ENCODE results near the gene CALML4. TPM values are rescaled to one million over a fixed set of nuclear protein-coding genes. Genes with fewer than 3 reads are reported as not detected.

The CALML4 gene
- total RNA-seq, 1 donor from 2014 or later = 9.4 TPM

DNA sequence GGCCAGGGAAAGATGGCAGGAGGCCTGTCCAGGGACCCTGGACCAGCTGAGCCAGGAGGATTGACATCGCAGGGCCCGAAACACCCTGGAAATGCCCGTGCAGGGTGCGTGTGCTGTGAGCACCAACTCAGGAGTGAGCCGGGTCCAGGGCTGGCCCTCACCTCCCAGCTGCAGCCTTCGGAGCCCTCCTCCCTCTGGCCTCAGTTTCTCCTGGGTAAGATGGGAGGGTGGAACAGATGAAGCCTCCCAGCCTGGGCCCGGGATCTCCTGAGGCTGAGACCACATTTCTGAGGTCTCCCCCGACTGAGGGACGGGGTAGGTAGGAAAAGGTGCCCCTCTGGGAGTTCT is 5.3 kb upstream of the CALML4 start:
- Mint-ChIP-seq H3K4me3 (no peak overlapping the region), H3K9me3 (no peaks in the 10 kb centered on the region), H3K27me3 (no peaks in the 10 kb centered on the region), H3K36me3 (peaks cover 4% of the 10 kb centered on the region), H3K4me1 (ENCODE audit: unreplicated experiment) (peaks cover 10% of the 10 kb centered on the region), H3K27ac (no peak overlapping the region)
- TF ChIP-seq, protein P1, sequence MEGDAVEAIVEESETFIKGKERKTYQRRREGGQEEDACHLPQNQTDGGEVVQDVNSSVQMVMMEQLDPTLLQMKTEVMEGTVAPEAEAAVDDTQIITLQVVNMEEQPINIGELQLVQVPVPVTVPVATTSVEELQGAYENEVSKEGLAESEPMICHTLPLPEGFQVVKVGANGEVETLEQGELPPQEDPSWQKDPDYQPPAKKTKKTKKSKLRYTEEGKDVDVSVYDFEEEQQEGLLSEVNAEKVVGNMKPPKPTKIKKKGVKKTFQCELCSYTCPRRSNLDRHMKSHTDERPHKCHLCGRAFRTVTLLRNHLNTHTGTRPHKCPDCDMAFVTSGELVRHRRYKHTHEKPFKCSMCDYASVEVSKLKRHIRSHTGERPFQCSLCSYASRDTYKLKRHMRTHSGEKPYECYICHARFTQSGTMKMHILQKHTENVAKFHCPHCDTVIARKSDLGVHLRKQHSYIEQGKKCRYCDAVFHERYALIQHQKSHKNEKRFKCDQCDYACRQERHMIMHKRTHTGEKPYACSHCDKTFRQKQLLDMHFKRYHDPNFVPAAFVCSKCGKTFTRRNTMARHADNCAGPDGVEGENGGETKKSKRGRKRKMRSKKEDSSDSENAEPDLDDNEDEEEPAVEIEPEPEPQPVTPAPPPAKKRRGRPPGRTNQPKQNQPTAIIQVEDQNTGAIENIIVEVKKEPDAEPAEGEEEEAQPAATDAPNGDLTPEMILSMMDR (conservative IDR thresholded peaks at IDR 0.05) = no peak
- DNase-seq (ENCODE audit: extremely low spot score, unreplicated experiment) = no peak

DNA sequence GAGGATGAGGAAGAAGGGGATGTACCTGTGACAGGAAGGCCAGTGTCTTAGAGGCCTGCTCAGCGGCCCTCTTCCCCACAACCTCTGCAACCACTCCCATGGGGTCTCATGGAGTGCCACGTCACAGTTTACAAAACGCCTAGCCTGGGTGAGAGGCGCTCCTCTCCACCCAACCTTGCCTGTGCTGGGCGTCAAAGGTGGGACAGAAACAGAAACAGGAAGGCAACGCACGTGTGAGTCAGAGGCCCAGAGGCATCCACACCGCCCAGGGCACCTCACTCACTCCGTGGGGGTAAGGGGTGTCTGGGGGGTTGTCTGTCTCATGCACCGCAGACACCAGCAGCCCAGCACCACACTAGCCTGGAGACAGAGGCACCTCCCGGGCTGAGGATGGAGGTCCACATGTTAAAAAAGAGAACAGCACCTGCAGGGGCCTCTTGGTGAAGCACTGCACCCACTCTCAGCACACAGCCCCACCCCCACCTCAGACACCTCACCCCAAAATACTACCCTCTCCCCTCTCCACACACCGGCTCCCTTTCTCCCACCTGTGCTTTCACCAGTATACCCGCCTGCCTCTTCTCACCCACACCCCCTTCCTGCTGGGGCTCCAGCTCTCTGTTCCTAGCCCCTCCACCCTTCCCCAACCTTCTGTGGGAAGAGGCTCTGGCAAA is 4.7 kb upstream of the CALML4 start:
- Mint-ChIP-seq H3K4me3 (no peak overlapping the region), H3K27ac (no peak overlapping the region), H3K9me3 (no peaks in the 10 kb centered on the region), H3K4me1 (ENCODE audit: unreplicated experiment) (peaks cover 15% of the 10 kb centered on the region), H3K36me3 (peaks cover 4% of the 10 kb centered on the region), H3K27me3 (no peaks in the 10 kb centered on the region)
- no peak for DNase-seq (ENCODE audit: extremely low spot score, unreplicated experiment)
- TF ChIP-seq, protein P1 (conservative IDR thresholded peaks at IDR 0.05) = no peak

DNA sequence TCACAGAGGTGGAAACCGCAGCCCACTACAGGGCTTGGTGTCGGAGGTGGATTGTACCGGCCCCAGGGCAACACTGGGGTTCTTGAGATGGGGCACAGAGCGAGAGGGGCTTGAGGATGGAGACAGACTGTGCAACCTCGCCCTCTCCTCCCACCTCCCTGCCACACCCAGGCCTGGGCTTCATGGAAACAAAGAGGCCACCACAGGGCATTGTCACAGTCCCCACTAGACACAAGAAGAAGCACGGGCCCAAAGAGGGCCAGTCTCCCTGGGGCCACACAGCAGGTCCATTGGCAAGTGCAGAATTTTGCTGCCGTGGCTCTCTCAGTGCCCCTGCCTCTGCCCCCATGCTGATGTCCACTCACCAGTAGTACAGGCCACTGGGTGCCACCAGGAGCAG is 4.1 kb upstream of the CALML4 start:
- no peaks in the 10 kb centered on the region for H3K27me3 Mint-ChIP-seq
- TF ChIP-seq, protein P1 (conservative IDR thresholded peaks at IDR 0.05) = no peak
- H3K36me3 Mint-ChIP-seq = peaks cover 4% of the 10 kb centered on the region
- no peak overlapping the region for H3K4me3 Mint-ChIP-seq
- no peak overlapping the region for H3K27ac Mint-ChIP-seq
- no peak for DNase-seq (ENCODE audit: extremely low spot score, unreplicated experiment)
- no peaks in the 10 kb centered on the region for H3K9me3 Mint-ChIP-seq
- H3K4me1 Mint-ChIP-seq (ENCODE audit: unreplicated experiment) = peaks cover 18% of the 10 kb centered on the region

DNA sequence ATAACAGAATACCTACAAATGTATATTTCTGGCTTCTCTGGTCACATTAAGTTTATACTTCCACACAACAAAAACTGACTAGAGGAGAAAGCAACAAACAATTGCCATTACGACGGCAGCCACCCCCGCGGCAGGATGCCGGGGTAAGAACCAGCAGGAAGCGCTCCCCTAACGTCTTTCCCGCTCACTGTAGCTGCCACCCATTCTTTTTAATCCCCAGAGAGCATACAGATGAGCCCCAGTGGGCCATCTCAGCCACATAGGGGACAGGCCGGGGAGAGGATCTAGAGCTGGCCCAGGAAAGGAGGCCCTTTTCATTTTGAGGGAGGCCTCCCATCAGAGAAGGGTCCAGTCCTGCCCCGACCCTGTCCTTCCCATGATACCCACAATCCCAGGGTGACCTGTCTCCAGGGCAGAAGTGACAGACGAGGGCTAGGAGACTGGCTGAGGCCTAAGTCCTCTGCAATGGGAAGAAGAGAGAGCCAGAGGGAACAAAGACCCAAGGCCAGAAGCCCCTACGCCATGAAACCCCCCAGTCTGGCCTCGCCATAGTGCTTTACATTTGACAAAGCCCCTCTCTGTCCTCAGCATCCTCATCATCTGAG is 3.6 kb upstream of the CALML4 start:
- DNase-seq (ENCODE audit: extremely low spot score, unreplicated experiment) = no peak
- H3K36me3 Mint-ChIP-seq = peaks cover 1% of the 10 kb centered on the region
- no peaks in the 10 kb centered on the region for H3K27me3 Mint-ChIP-seq
- H3K4me1 Mint-ChIP-seq (ENCODE audit: unreplicated experiment) = peaks cover 18% of the 10 kb centered on the region
- TF ChIP-seq, protein P1 (conservative IDR thresholded peaks at IDR 0.05) = no peak
- no peak overlapping the region for H3K27ac Mint-ChIP-seq
- H3K9me3 Mint-ChIP-seq = no peaks in the 10 kb centered on the region
- H3K4me3 Mint-ChIP-seq = no peak overlapping the region

DNA sequence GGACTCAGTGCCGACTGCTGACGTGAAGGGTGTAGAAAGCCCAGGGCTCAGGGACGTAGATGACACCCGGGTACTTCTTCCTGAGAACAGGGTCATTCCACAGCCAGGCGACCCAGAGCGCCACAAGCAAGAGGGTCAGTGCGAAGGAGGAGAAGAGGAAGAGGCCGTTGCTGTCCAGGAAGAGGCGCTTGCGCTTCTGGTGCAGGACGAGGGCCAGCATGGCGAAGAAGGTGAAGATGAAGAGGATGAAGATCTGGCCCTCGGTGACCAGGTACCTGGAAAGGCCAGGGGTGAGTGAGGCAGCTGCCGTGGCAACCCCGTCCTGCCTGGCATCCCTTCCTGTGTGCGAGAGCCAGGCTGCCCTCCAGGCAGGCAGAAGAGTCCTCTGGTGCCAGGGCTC is 3.0 kb upstream of the CALML4 start:
- TF ChIP-seq, protein P1 (conservative IDR thresholded peaks at IDR 0.05) = no peak
- DNase-seq (ENCODE audit: extremely low spot score, unreplicated experiment) = peak; percentile 60
- H3K27ac Mint-ChIP-seq = no peak overlapping the region
- peaks cover 18% of the 10 kb centered on the region for H3K4me1 Mint-ChIP-seq (ENCODE audit: unreplicated experiment)
- no peaks in the 10 kb centered on the region for H3K36me3 Mint-ChIP-seq
- no peaks in the 10 kb centered on the region for H3K27me3 Mint-ChIP-seq
- H3K9me3 Mint-ChIP-seq = no peaks in the 10 kb centered on the region
- H3K4me3 Mint-ChIP-seq = no peak overlapping the region

Data from type B pancreatic cell (in vitro differentiated cells).